Mucosa of gallbladder (tissue), 1 donor: ENCODE data around the gene ERC2. TPM values are rescaled to one million over a fixed set of nuclear protein-coding genes. Genes with fewer than 3 reads are reported as not detected.
"Not testable (repeated sequence)": the region's sequence is repeated elsewhere in the genome, so short reads cannot be mapped to it uniquely, and the experiment has no call there.

ENCODE experiments used
- DNase-seq: peaks from one replicate; pipeline ENCODE4 v3.0.0-alpha.2; 2020; ENCODE audit warnings: low spot score
- total RNA-seq: library from RNA; stranded (reverse); gene quantifications from one replicate; pipeline ENCODE4 v1.2.1, GENCODE V29; 2021
- donor health status: DM: no; HTN: no; CAD: no.

ERC2 gene
- total RNA-seq, 1 donor from 2014 or later = 4.2 TPM

GRCh38 chr3:56314842-56315241 is 153.4 kb downstream of the ERC2 start:
- DNase-seq = peak; percentile 21

- no peak for DNase-seq
Measured at GRCh38 chr3:56309465-56309864, 158.8 kb downstream of the ERC2 start.

- no peak for DNase-seq
Measured at GRCh38 chr3:56308471-56308870, 159.8 kb downstream of the ERC2 start.

- no peak for DNase-seq
Measured at GRCh38 chr3:56304069-56304468, 164.2 kb downstream of the ERC2 start.

- peak; percentile 17 for DNase-seq
Measured at GRCh38 chr3:56303487-56303886, 164.8 kb downstream of the ERC2 start.

GRCh38 chr3:56302417-56302816 is 165.8 kb downstream of the ERC2 start:
- no peak for DNase-seq

- no peak for DNase-seq
Measured at GRCh38 chr3:56297281-56297840, 170.9 kb downstream of the ERC2 start.

- DNase-seq = no peak
Measured at GRCh38 chr3:56296361-56296760, 171.9 kb downstream of the ERC2 start.

- no peak for DNase-seq
Measured at GRCh38 chr3:56295161-56295560, 173.1 kb downstream of the ERC2 start.

- no peak for DNase-seq
Measured at GRCh38 chr3:56294286-56294685, 174.0 kb downstream of the ERC2 start.

GRCh38 chr3:56291953-56292352 is 176.3 kb downstream of the ERC2 start:
- DNase-seq = no peak

- DNase-seq = no peak
Measured at GRCh38 chr3:56291244-56291680, 177.0 kb downstream of the ERC2 start.

- no peak for DNase-seq
Measured at GRCh38 chr3:56290374-56290773, 177.9 kb downstream of the ERC2 start.

- DNase-seq = no peak
Measured at GRCh38 chr3:56288258-56288657, 180.0 kb downstream of the ERC2 start.

GRCh38 chr3:56282341-56282740 is 185.9 kb downstream of the ERC2 start:
- DNase-seq = no peak

- DNase-seq = no peak
Measured at GRCh38 chr3:56277236-56277635, 191.0 kb downstream of the ERC2 start.

GRCh38 chr3:56275120-56275519 is 193.1 kb downstream of the ERC2 start:
- no peak for DNase-seq

GRCh38 chr3:56269755-56270535 is 198.3 kb downstream of the ERC2 start:
- DNase-seq = no peak

GRCh38 chr3:56268616-56269383 is 199.5 kb downstream of the ERC2 start:
- no peak for DNase-seq

- not testable (repeated sequence) for DNase-seq
Measured at GRCh38 chr3:56261852-56262251, 206.4 kb downstream of the ERC2 start.

- no peak for DNase-seq
Measured at GRCh38 chr3:56260262-56260661, 208.0 kb downstream of the ERC2 start.

- DNase-seq = no peak
Measured at GRCh38 chr3:56257826-56258225, 210.4 kb downstream of the ERC2 start.

- DNase-seq = no peak
Measured at GRCh38 chr3:56254835-56255234, 213.4 kb downstream of the ERC2 start.
